GM12891 (cell line): Measurements from ENCODE around the gene PHTF1.

ENCODE experiments used
- PAX5 ChIP-seq: IDR thresholded peaks from 2 replicates; pipeline ENCODE4 v1.6.1; 2011; ENCODE audit warnings: low read length, moderate library complexity, mild to moderate bottlenecking; ENCODE audit not compliant: insufficient read depth, severe bottlenecking
- POLR2A ChIP-seq: IDR thresholded peaks from 2 replicates; pipeline ENCODE4 v1.6.1; 2011; ENCODE audit warnings: low read depth, low read length, control low read depth
- POLR2AphosphoS5 ChIP-seq: IDR thresholded peaks from 2 replicates; pipeline ENCODE4 v1.6.1; 2011; ENCODE audit warnings: low read depth, low read length, control low read depth

- TF ChIP-seq POLR2A (no peak), PAX5 (no peak), POLR2AphosphoS5 (no peak)
Measured at GRCh38 chr1:113745425-113745824, 13.9 kb downstream of the PHTF1 start.
